WERI-Rb-1 (cell line): ENCODE measurements around the gene CAMK2B.
A peak's percentile ranks its signal among the peaks of the same experiment; 100 is the strongest.

Source experiments
- DNase-seq: peaks from one replicate; pipeline ENCODE4 v3.0.0-alpha.2; 2020
- H3K27ac ChIP-seq: fragments of 250-450 bp; sonication (Bioruptor Pico); 2 replicates; pipeline ENCODE4 v1.5.1; 2020; ENCODE audit warnings: mild to moderate bottlenecking, moderate library complexity
- H3K27me3 ChIP-seq: fragments of 250-450 bp; sonication (Bioruptor Pico); 2 replicates; pipeline ENCODE4 v1.5.1; 2021; ENCODE audit warnings: mild to moderate bottlenecking, low read depth, moderate library complexity; ENCODE audit not compliant: insufficient read depth, severe bottlenecking
- H3K36me3 ChIP-seq: fragments of 250-450 bp; sonication (Bioruptor Pico); 2 replicates; pipeline ENCODE4 v1.5.1; 2020; ENCODE audit warnings: mild to moderate bottlenecking, moderate library complexity
- H3K4me3 ChIP-seq: 2 replicates; pipeline ENCODE4 v1.5.1; 2011; ENCODE audit warnings: low read depth, mild to moderate bottlenecking, control low read depth, low read length
- H3K9me3 ChIP-seq: fragments of 250-450 bp; sonication (Bioruptor Pico); 2 replicates; pipeline ENCODE4 v1.5.1; 2021; ENCODE audit warnings: mild to moderate bottlenecking, moderate library complexity; ENCODE audit not compliant: severe bottlenecking
- TF ChIP-seq, protein P1 (sequence below): IDR thresholded peaks from 2 replicates; pipeline ENCODE4 v1.5.1; 2011; ENCODE audit warnings: low read depth, mild to moderate bottlenecking, control low read depth, inconsistent platforms, low read length

Gene CAMK2B

GRCh38 chr7:44267178-44267577, 58.2 kb downstream of the CAMK2B start:
- TF ChIP-seq, protein P1, sequence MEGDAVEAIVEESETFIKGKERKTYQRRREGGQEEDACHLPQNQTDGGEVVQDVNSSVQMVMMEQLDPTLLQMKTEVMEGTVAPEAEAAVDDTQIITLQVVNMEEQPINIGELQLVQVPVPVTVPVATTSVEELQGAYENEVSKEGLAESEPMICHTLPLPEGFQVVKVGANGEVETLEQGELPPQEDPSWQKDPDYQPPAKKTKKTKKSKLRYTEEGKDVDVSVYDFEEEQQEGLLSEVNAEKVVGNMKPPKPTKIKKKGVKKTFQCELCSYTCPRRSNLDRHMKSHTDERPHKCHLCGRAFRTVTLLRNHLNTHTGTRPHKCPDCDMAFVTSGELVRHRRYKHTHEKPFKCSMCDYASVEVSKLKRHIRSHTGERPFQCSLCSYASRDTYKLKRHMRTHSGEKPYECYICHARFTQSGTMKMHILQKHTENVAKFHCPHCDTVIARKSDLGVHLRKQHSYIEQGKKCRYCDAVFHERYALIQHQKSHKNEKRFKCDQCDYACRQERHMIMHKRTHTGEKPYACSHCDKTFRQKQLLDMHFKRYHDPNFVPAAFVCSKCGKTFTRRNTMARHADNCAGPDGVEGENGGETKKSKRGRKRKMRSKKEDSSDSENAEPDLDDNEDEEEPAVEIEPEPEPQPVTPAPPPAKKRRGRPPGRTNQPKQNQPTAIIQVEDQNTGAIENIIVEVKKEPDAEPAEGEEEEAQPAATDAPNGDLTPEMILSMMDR = no peak
- Histone ChIP-seq H3K27me3 (no peaks in the 10 kb centered on the region), H3K9me3 (no peaks in the 10 kb centered on the region), H3K36me3 (no peaks in the 10 kb centered on the region), H3K4me3 (no peak overlapping the region), H3K27ac (no peak overlapping the region)
- DNase-seq = no peak

DNA sequence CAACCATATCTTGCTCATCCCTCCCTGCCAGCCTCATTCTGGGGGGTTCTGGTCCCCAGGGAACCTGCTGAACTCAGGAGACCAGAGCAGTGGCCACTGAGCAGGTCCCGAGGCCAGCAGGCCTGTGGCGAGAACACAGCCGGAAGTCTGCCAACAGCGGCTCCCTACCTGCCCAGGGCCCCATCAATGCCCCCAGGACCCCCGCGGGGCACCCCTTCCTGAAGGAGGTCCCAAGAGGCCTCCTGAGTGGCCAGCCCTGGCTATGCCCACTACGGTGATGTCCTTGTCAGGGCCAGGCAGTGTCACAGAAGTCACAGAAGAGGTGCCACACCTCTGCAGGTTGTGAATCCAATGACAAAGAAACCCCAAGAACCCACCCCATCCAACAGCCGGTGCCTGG, 58.9 kb downstream of the CAMK2B start:
- Histone ChIP-seq H3K4me3 (no peak overlapping the region), H3K27me3 (no peaks in the 10 kb centered on the region), H3K9me3 (no peaks in the 10 kb centered on the region), H3K36me3 (no peaks in the 10 kb centered on the region), H3K27ac (peak overlapping the region; percentile 33; the same call in 1 of the 2 replicates)
- TF ChIP-seq, protein P1 = no peak
- DNase-seq = no peak

DNA sequence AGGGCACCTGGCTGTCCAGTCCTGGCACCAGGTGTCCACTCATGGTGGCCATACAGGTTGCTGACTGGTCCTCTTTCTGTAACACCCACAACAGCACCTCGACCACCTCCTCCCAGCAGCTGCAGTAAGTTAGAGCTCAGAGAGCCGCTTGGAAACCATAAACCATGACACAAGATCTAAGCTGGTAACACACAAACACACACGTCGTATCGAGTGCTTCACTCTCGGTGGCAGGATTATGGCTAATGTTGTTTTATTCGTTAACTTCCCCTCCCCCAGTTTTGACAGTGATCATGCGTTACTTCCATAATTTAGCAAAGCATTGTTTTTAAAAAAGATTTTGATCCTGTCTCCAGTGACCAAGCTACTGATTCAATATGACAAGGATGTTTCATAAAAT, 59.7 kb downstream of the CAMK2B start:
- Histone ChIP-seq H3K36me3 (no peaks in the 10 kb centered on the region), H3K4me3 (no peak overlapping the region), H3K27ac (peak overlapping the region; percentile 33), H3K9me3 (no peaks in the 10 kb centered on the region), H3K27me3 (no peaks in the 10 kb centered on the region)
- DNase-seq = peak; percentile 37
- TF ChIP-seq, protein P1 = no peak

DNA sequence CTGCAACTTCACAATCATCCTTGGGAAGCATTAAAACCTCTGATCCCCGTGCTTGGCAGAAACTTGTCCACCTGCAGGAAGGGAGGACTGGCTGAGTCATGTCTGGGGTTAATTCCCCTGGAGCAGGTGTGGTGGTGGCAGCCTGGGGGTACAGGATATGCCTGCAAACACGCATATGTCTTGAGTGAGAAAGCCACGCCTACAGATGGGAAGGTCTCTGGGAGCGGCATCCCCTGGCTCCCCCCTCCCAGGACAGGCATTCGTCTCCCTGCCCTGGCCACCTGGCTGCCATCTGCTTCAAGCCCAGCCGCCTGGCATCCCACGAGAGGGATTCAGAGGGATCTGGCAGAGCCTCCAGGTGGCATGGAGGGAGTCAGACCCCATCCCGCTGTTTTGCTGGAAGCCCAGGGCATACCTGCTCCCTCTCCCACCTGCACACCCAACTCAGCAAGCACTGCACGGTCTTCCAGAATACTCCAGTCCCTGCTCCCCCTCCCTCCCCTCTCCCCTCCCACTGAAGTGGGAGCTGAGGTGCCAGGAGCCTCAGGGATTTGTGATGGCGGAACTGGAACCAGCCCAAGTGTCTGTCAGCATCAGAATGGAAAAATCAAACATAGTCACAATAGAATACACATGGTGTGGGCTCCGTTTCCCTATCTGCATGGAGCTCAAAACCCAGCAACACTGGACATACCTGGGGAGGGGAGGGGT, 61.0 kb downstream of the CAMK2B start:
- Histone ChIP-seq H3K4me3 (no peak overlapping the region), H3K27me3 (no peaks in the 10 kb centered on the region), H3K36me3 (no peaks in the 10 kb centered on the region), H3K27ac (peak overlapping the region; percentile 50), H3K9me3 (no peaks in the 10 kb centered on the region)
- TF ChIP-seq, protein P1 = no peak
- peak; percentile 74 for DNase-seq

DNA sequence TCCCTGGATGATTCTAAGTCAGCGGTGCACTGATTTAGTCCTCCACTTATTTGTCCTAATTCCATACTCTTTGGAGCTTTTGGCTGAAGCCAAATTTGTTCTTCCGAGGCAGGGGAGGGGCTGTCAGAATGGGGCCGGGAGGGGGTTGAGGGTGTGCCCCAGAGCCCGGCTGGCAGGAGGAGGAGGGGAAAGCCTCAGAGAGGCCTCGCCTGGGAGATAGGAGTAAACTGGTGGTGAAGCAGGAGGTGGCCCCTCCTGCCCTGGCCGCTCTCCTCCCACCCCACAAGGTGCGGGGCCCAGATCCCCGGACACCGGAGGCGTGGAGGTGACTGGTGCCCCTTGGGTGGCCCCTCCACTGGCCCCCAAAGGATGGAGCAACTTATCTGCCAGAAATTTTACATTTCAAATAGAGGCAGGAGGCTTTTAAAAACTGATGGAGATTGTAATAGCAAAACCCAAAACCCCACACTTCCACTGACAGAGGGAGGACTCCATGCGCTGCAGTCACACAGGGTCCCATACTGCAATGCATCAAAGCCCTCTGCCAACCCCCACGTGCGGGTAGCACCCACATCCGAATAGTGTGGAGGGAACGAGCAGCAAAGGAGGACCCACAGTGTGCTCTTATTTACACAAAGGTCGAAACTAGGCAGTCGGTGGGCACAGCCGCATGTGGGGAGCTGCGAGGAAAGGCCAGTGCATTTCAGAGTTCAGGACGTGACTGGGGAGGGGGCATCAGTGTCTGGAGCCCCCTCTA, 61.9 kb downstream of the CAMK2B start:
- no peak for DNase-seq
- Histone ChIP-seq H3K27me3 (no peaks in the 10 kb centered on the region), H3K27ac (peak overlapping the region; percentile 49), H3K9me3 (no peaks in the 10 kb centered on the region), H3K36me3 (no peaks in the 10 kb centered on the region), H3K4me3 (no peak overlapping the region)
- TF ChIP-seq, protein P1 = no peak
